NCI-H2171 treated with DMSO at 0.1 percent for 48 hours (cell line): ENCODE results near the gene FOSB.

Experiments
- DNase-seq: peaks from one replicate; lab custom pipeline; 2025; lab: John Stamatoyannopoulos, UW

Gene FOSB

DNA sequence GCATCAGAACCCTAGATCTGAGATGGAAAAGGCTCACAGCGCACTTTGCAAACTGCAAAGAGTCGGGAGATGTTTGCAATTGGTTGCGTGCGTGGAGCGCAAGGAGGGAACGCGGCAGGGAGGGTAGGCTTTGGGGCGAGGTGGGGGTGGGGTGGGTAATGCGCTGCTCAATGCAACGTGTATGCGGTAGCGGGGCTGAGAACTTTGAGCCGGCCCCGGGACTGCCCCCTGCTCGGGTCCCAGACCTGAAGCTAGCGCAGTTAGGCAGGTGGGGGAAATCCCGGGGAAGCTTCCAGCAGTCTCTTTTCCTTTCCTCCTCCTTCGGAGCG lies 971 bp downstream of the FOSB start:
- no peak for DNase-seq

- peak; percentile 94 for DNase-seq
Measured at GRCh38 chr19:45469132-45469944, 1.5 kb downstream of the FOSB start.

DNA sequence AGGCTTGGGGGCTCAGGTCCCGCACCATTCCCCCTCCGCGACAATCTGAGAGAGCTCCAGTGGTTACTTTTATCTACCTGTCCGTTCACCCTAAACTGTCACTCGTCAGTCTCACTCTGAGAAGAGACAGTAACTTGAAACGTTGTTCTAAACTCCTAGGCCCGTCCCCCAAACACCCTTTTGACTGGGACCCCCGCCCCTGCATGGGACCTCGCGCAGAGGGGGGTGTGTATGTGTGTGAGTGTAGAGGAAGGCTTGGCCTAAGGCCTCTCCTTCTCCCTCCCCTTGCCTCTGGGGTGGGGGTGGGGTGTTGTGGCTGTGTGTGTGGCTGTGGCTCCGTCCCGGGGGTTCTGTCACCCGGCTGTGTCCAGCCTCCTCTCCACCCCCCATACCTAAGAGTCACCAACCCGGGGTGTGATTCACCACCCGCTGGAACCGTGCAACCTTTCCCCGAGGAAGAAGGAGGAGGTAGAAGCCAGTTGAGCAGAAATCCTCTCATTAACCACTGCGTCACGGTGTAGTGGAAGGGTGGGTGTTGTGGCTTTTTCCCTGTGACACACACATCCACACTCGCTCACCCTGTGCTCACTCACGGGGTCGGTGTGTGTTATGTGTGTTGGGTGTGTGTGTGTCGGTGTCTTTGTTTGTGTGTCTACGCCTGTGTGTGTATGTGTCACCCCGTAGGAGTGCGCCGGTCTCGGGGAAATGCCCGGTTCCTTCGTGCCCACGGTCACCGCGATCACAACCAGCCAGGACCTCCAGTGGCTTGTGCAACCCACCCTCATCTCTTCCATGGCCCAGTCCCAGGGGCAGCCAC lies 2.4 kb downstream of the FOSB start:
- DNase-seq = no peak

GRCh38 chr19:45470762-45471081 lies 2.9 kb downstream of the FOSB start:
- DNase-seq = no peak

DNA sequence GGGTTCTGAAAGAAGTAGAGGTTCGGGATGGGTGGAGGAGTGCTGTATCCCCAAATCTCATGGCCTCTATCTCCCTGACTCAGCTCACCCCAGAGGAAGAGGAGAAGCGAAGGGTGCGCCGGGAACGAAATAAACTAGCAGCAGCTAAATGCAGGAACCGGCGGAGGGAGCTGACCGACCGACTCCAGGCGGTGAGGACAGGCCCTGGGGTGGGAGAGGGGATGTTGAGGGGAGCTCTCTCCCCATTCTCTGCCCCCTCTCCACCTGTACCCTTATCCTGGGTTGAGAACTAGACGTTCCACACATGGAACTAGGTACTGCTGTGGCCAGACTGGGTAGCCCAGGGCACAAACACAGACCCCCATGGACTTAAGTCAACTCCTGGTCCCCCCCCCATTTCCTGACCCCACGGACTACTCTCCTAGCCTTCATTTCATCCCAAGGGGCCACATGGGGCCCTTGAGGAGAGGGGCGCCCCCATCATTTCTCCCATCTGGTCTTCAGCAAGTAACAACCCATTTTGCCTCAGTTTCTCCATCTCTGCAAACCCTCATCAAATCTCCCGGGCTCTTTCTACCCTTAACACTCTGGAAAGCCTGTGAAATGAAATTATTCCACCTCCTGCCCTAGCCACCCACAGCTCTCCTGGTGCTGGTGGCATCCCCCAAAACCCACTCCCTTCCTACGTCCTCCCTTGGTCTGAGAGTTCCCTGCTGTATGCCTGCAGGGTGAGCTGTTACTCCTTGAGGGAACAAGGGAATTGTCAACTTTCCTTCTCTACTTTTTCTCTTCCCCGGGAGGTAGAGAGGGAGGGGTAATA lies 3.5 kb downstream of the FOSB start:
- DNase-seq = no peak

DNA sequence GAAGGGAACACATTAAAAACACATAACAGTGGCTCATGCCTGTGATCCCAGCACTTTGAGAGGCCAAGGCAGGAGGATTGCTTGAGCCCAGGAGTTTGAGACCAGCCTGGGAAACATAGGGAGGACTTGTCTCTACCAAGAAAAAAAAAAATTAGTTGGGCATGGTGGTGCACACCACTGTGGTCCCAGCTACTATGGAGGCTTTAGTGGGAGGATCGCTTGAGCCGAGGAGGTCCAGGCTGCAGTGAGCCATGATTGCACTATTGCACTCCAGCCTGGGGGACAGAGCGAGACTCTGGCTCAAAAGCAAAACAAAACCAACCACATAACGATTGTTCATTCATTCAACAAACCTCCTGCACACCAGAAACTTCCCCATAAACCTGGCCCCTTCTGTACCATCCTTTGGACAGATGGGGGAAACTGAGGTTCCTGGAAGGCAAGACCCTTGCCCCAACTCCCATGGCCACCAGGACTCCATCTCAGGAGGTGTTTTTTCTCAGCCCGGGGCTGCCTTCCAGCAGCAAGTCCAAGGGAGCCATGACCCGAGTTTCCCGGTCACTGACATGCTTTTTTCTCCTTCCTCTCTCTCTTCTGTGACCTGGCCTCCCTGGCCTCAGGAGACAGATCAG lies 4.3 kb downstream of the FOSB start:
- no peak for DNase-seq

GRCh38 chr19:45472563-45473366 lies 5.0 kb downstream of the FOSB start:
- no peak for DNase-seq

- DNase-seq = no peak
Measured at GRCh38 chr19:45473367-45473681, 5.5 kb downstream of the FOSB start.

DNA sequence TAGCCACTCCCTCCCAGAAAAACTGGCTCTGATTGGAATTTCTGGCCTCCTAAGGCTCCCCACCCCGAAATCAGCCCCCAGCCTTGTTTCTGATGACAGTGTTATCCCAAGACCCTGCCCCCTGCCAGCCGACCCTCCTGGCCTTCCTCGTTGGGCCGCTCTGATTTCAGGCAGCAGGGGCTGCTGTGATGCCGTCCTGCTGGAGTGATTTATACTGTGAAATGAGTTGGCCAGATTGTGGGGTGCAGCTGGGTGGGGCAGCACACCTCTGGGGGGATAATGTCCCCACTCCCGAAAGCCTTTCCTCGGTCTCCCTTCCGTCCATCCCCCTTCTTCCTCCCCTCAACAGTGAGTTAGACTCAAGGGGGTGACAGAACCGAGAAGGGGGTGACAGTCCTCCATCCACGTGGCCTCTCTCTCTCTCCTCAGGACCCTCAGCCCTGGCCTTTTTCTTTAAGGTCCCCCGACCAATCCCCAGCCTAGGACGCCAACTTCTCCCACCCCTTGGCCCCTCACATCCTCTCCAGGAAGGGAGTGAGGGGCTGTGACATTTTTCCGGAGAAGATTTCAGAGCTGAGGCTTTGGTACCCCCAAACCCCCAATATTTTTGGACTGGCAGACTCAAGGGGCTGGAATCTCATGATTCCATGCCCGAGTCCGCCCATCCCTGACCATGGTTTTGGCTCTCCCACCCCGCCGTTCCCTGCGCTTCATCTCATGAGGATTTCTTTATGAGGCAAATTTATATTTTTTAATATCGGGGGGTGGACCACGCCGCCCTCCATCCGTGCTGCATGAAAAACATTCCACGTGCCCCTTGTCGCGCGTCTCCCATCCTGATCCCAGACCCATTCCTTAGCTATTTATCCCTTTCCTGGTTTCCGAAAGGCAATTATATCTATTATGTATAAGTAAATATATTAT lies 6.1 kb downstream of the FOSB start:
- DNase-seq = no peak

GRCh38 chr19:45474606-45475521 lies 7.1 kb downstream of the FOSB start:
- DNase-seq = no peak

DNA sequence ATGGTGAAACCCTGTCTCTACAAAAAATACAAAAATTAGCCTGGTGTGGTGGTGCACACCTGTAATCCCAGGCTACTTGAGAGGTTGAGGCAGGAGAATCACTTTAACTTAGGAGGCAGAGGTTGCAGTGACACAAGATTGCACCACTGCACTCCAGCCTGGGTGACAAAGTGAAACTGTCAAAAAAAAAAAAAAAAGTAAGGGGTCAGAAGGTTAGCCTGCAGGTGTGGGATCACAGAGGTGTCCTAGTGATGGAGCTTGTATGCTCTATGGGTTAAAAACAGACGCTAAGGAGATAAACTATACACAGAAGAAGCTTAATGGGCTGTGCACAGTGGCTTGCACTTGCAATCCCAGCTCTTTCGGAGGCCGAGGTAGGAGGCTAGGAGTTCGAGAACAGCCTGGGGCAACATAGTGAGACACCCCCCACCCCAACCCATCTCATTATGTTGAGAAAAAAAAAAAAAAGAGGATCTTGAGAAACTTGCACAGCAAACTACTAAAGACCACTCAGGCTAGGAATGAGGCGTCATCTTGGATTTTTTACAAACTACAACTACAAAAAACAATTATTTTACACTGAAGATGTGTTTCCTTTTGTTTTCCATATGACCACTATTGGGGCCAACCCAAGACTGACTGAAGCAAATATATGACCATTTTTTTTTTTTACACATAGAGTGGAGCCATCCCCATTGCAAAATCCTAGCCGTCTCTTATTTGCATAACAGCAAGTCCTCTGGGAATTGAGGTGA lies 7.9 kb downstream of the FOSB start:
- DNase-seq = no peak

- no peak for DNase-seq
Measured at GRCh38 chr19:45476304-45476703, 8.5 kb downstream of the FOSB start.

DNA sequence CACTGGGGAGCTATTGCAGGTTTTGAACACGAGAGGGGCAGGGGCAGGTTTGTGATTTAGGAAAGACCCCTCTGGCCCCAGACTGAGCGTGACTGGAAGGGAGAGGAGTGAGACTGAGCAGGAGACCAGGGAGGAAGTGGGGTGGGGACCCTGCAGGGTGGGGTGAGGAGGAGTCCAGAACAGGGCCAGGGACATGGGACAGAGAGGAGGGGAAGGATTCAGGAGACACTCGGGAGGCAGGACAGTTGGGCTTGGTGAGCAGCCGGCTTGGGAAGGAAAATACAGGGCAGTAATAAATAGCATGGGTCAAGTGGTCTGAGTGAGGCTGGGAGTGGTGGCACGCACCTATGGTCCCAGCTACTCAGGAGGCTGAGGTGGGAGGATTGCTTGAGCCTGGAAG lies 9.4 kb downstream of the FOSB start:
- DNase-seq = no peak

- no peak for DNase-seq
Measured at GRCh38 chr19:45477713-45478453, 10.1 kb downstream of the FOSB start.

DNA sequence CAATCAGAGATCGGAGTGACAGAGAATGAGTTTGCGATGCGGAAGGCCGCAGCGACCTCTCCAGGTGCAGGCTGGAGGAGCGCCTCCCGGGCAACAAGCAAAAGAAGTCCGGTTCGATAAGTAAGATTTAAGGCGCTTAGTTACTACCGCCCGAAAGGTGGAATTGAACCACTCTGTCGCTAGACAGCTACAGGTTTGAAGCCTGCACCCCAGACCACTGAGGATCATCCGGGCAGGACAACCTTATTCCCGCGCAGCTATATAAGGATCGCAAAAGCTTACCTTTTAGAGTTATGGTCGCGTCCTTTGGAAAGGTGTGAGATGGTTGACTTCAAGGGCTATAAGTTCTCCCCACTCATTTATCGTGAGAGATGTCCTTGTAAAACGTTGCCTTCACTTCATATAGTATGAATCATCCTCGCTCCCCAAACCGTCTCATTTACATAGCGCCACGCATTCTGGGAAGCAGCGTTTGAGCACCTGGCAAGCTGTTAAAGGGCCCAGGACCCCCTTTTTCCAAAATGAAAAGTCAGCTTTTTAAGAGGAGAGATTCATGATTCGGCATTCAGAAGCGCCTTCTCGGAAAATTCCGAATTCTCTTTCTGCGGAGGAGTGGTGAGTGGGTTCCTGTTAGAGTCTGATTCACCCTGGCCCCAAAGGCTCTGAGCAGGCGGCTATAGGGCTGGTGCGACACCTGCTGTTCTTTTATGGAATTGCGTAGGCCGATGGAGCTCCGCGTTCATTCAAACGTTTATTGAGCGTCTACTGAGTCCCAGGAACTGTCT lies 10.8 kb downstream of the FOSB start:
- DNase-seq = peak; percentile 93

- DNase-seq = no peak
Measured at GRCh38 chr19:45483033-45483432, 15.2 kb downstream of the FOSB start.

- DNase-seq = no peak
Measured at GRCh38 chr19:45484273-45484945, 16.6 kb downstream of the FOSB start.
